ENCODE data around the gene C5orf63.

C5orf63 gene

DNA sequence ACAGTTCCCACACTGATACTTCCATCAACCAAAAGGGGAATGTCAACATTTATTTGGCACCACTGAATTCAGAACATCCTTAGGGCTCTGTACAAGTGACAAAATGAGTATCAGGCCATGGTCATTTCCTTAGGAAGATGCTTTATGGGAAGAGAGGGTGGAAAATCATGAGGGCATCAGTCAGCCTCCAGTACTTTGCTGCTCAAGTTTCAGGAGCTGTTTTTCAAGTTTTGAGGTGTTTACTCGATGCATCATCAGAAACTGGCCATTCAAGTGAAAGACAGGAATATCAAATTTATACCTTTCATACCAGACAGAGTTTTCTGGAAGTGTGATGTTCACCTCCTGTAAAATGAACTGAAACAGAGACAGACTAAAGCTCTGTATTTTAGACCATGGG lies 21.7 kb downstream of the C5orf63 start:
- H3K9me3 ChIP-seq (ENCODE audit: control insufficient read depth, insufficient read depth, low read length) = peaks cover 4% of the 10 kb centered on the region; the same call in 1 of the 2 replicates
- H3K4me1 ChIP-seq (ENCODE audit: control insufficient read depth, low read length) = no peaks in the 10 kb centered on the region
- no peaks in the 10 kb centered on the region for H3K79me2 ChIP-seq (ENCODE audit: control insufficient read depth, low read length)
- no peak overlapping the region for H3K4me2 ChIP-seq (ENCODE audit: low read length)
- H3K27ac ChIP-seq (ENCODE audit: low read depth, low read length) = no peak overlapping the region
- TF ChIP-seq, protein P1, sequence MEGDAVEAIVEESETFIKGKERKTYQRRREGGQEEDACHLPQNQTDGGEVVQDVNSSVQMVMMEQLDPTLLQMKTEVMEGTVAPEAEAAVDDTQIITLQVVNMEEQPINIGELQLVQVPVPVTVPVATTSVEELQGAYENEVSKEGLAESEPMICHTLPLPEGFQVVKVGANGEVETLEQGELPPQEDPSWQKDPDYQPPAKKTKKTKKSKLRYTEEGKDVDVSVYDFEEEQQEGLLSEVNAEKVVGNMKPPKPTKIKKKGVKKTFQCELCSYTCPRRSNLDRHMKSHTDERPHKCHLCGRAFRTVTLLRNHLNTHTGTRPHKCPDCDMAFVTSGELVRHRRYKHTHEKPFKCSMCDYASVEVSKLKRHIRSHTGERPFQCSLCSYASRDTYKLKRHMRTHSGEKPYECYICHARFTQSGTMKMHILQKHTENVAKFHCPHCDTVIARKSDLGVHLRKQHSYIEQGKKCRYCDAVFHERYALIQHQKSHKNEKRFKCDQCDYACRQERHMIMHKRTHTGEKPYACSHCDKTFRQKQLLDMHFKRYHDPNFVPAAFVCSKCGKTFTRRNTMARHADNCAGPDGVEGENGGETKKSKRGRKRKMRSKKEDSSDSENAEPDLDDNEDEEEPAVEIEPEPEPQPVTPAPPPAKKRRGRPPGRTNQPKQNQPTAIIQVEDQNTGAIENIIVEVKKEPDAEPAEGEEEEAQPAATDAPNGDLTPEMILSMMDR (IDR thresholded peaks at IDR 0.05; ENCODE audit: low read depth, low read length, poor library complexity, severe bottlenecking) = no peak
- TF ChIP-seq EZH2phosphoT487 (IDR thresholded peaks at IDR 0.05; ENCODE audit: borderline replicate concordance, low read length) = no peak
- H4K20me1 ChIP-seq (ENCODE audit: control insufficient read depth, insufficient read depth, low read depth, low read length) = no peaks in the 10 kb centered on the region
- H3F3A ChIP-seq (ENCODE audit: control insufficient read depth, insufficient read depth) = no peaks in the 10 kb centered on the region
- H3K36me3 ChIP-seq (ENCODE audit: control insufficient read depth, low read length) = peaks cover 9% of the 10 kb centered on the region
- no peaks in the 10 kb centered on the region for H3K9me2 ChIP-seq (replicated peaks; ENCODE audit: control insufficient read depth, low read length)
- H3K4me3 ChIP-seq (ENCODE audit: low read length) = no peak overlapping the region
- no peaks in the 10 kb centered on the region for H3K27me3 ChIP-seq (ENCODE audit: control insufficient read depth, low read length)

DNA sequence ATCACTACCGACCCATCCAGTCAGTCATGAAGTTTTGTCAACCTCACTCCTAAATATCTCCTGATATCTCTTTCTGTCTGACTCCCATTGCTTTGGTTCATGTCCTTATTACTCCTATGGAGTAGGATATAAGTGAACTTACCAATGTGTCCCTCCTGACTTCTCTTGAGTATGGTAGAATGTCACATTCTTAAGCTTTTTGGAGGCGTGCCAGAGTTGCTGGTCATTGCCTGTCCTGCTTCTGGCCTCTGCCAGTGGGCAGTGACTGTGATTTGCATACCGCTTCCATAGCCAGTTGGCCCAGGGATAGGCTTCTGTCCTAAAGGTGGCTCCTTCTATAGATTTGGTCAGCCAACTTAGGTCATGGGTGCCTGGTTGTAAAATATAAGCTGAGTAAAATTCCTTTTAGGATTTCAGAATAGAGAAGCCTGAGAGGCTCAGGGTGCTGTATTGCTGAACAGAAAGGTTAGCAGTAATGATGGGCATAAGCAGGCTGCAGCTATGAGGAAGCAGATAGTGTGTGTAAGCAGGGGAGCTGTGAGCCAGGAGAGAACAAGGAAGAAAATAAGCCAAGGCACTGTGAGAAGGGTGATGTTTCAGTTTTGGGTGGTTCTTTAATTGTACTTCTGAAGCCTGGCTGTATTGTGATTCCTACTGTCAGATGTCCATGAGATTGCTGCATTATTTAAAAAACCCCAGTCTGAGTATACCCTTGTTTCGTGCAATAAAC lies 26.8 kb downstream of the C5orf63 start:
- Histone ChIP-seq H3K9me3 (ENCODE audit: control insufficient read depth, insufficient read depth, low read length) (no peaks in the 10 kb centered on the region), H3F3A (ENCODE audit: control insufficient read depth, insufficient read depth) (no peaks in the 10 kb centered on the region), H3K36me3 (ENCODE audit: control insufficient read depth, low read length) (no peaks in the 10 kb centered on the region), H3K4me2 (ENCODE audit: low read length) (no peak overlapping the region), H4K20me1 (ENCODE audit: control insufficient read depth, insufficient read depth, low read depth, low read length) (no peaks in the 10 kb centered on the region), H3K27me3 (ENCODE audit: control insufficient read depth, low read length) (no peaks in the 10 kb centered on the region), H3K4me3 (ENCODE audit: low read length) (no peak overlapping the region), H3K27ac (ENCODE audit: low read depth, low read length) (no peak overlapping the region), H3K79me2 (ENCODE audit: control insufficient read depth, low read length) (no peaks in the 10 kb centered on the region), H3K9me2 (replicated peaks; ENCODE audit: control insufficient read depth, low read length) (no peaks in the 10 kb centered on the region), H3K4me1 (ENCODE audit: control insufficient read depth, low read length) (peaks cover 7% of the 10 kb centered on the region)
- no peak for TF ChIP-seq EZH2phosphoT487 (IDR thresholded peaks at IDR 0.05; ENCODE audit: borderline replicate concordance, low read length)
- TF ChIP-seq, protein P1 (IDR thresholded peaks at IDR 0.05; ENCODE audit: low read depth, low read length, poor library complexity, severe bottlenecking) = no peak

DNA sequence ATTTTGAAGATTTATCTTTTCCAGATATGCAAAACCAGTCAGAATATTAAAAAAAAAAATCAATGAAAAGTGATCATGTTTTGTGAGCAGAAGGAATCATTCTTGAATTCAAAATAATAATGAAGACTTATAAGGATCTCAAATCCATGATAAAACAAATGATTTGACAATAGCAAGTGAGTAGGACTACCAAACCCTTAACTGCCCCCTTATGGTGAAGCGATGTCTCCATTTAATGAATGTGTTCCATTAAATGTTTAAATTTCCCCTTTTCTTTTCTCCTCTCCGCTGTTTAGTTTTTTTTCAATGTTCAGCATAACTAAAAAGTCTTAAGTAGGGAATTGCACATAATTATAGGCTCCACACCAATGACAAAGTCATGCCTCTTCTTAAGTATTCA lies 30.7 kb downstream of the C5orf63 start:
- Histone ChIP-seq H4K20me1 (ENCODE audit: control insufficient read depth, insufficient read depth, low read depth, low read length) (no peaks in the 10 kb centered on the region), H3K79me2 (ENCODE audit: control insufficient read depth, low read length) (no peaks in the 10 kb centered on the region), H3K4me2 (ENCODE audit: low read length) (no peak overlapping the region), H3K4me1 (ENCODE audit: control insufficient read depth, low read length) (peaks cover 12% of the 10 kb centered on the region), H3K27me3 (ENCODE audit: control insufficient read depth, low read length) (no peaks in the 10 kb centered on the region), H3K4me3 (ENCODE audit: low read length) (no peak overlapping the region), H3K9me3 (ENCODE audit: control insufficient read depth, insufficient read depth, low read length) (no peaks in the 10 kb centered on the region), H3F3A (ENCODE audit: control insufficient read depth, insufficient read depth) (no peaks in the 10 kb centered on the region), H3K9me2 (replicated peaks; ENCODE audit: control insufficient read depth, low read length) (no peaks in the 10 kb centered on the region), H3K36me3 (ENCODE audit: control insufficient read depth, low read length) (no peaks in the 10 kb centered on the region), H3K27ac (ENCODE audit: low read depth, low read length) (no peak overlapping the region)
- TF ChIP-seq, protein P1 (IDR thresholded peaks at IDR 0.05; ENCODE audit: low read depth, low read length, poor library complexity, severe bottlenecking) = peak; percentile 41
- TF ChIP-seq EZH2phosphoT487 (IDR thresholded peaks at IDR 0.05; ENCODE audit: borderline replicate concordance, low read length) = no peak
